ENCODE measurements around the gene CD8B2. TPM values are rescaled to one million over a fixed set of nuclear protein-coding genes. Genes with fewer than 3 reads are reported as not detected.

Gene CD8B2
- total and polyA plus RNA-seq, 10 of the 15 experiments (the other 5 are each of a cell fraction or from before 2014, with no cell fraction given) = 0.05 to 0.08 TPM; not detected in 8

GRCh38 chr2:106516436-106516835 lies 29.3 kb downstream of the CD8B2 start (continued):
- TF ChIP-seq PAX8 (IDR thresholded peaks at IDR 0.05) (no peak), EGR1 (IDR thresholded peaks at IDR 0.05; ENCODE audit: borderline replicate concordance in 1 of 2, low read depth in 2 of 2, low read length in 2 of 2) (no peak), CEBPB (IDR thresholded peaks at IDR 0.05; ENCODE audit: borderline replicate concordance in 1 of 2, low read depth in 2 of 2, low read length in 2 of 2) (no peak), NFYA (IDR thresholded peaks at IDR 0.05; ENCODE audit: borderline replicate concordance, low read depth, low read length) (no peak), CREB1 (IDR thresholded peaks at IDR 0.05; ENCODE audit: low read depth) (no peak), JUND (IDR thresholded peaks at IDR 0.05; ENCODE audit: low read depth, low read length) (no peak), USF1 (IDR thresholded peaks at IDR 0.05; ENCODE audit: borderline replicate concordance, extremely low read length, insufficient read depth, low read depth, low read length) (no peak), SIN3A (IDR thresholded peaks at IDR 0.05; ENCODE audit: low read depth, low read length) (no peak), MLLT1 (IDR thresholded peaks at IDR 0.05) (no peak), KDM1A (IDR thresholded peaks at IDR 0.05; ENCODE audit: borderline replicate concordance) (no peak), NRF1 (conservative IDR thresholded peaks at IDR 0.05; ENCODE audit: low read depth, low read length) (no peak), CBX5 (IDR thresholded peaks at IDR 0.05; ENCODE audit: low read depth) (no peak), BCL3 (IDR thresholded peaks at IDR 0.05; ENCODE audit: borderline replicate concordance, insufficient read depth, low read depth, low read length, poor library complexity, severe bottlenecking) (no peak), ZZZ3 (IDR thresholded peaks at IDR 0.05; ENCODE audit: control insufficient read depth, insufficient read length, low read depth) (no peak), ATF2 (IDR thresholded peaks at IDR 0.05; ENCODE audit: low read length) (no peak), FOXM1 (IDR thresholded peaks at IDR 0.05; ENCODE audit: low read depth, low read length) (no peak)

Measured in GM12878 (cell line).